RWPE1 (cell line): ENCODE results near the gene ROR1.

Experiments used
- CTCF ChIA-PET: fragments of 350-600 bp; sonication (Branson Sonifier 250); formaldehyde crosslinking; extraction: SDS; loops from one replicate; lab custom pipeline; 2021; lab: Yijun Ruan, JAX
- POLR2A ChIA-PET: fragments of 400-600 bp; formaldehyde crosslinking; extraction: SDS; loops from one replicate; lab custom pipeline; 2020; ENCODE audit warnings: antibody characterized with exemption; ENCODE audit not compliant: low non-redundant PET; lab: Yijun Ruan, JAX
- DNase-seq: peaks from one replicate; pipeline ENCODE4 v3.0.0; 2012; ENCODE audit warnings: low spot score
- H3K27ac ChIP-seq: fragments of 450-650 bp; 2 replicates; pipeline ENCODE4 v1.5.1; 2017
- CTCF ChIP-seq: fragments of 450-650 bp; conservative IDR thresholded peaks from 2 replicates; pipeline ENCODE4 v1.5.1; 2017; ENCODE audit warnings: low read depth, mild to moderate bottlenecking

The ROR1 gene

GRCh38 chr1:63878932-63879331 lies 105.1 kb downstream of the ROR1 start:
- no peak for TF ChIP-seq CTCF
- no peak overlapping the region for H3K27ac ChIP-seq
- ChIA-PET CTCF (no interaction called here), POLR2A (no interaction called here)
- no peak for DNase-seq

- POLR2A ChIA-PET, result no interaction called here
- CTCF ChIA-PET, result no interaction called here
- no peak for DNase-seq
- TF ChIP-seq CTCF, result no peak
- H3K27ac ChIP-seq, result no peak overlapping the region
Measured at GRCh38 chr1:63880958-63881576, 107.2 kb downstream of the ROR1 start.

GRCh38 chr1:63882048-63882704 lies 108.4 kb downstream of the ROR1 start:
- no peak for DNase-seq
- ChIA-PET CTCF (interaction anchor here (0.6 kb wide), 1 partner anchor 584 kb away, joined by 3 read pairs; no protein-coding TSS in a partner anchor), POLR2A (no interaction called here)
- H3K27ac ChIP-seq, result no peak overlapping the region
- TF ChIP-seq CTCF, result no peak

- ChIA-PET POLR2A (no interaction called here), CTCF (no interaction called here)
- no peak for TF ChIP-seq CTCF
- H3K27ac ChIP-seq, result no peak overlapping the region
- no peak for DNase-seq
Measured at GRCh38 chr1:63883494-63884235, 109.8 kb downstream of the ROR1 start.

GRCh38 chr1:63884486-63884885 lies 110.7 kb downstream of the ROR1 start:
- ChIA-PET POLR2A (no interaction called here), CTCF (no interaction called here)
- DNase-seq, result no peak
- TF ChIP-seq CTCF, result no peak
- H3K27ac ChIP-seq, result no peak overlapping the region

GRCh38 chr1:63885899-63886298 lies 112.1 kb downstream of the ROR1 start:
- no peak overlapping the region for H3K27ac ChIP-seq
- no peak for TF ChIP-seq CTCF
- ChIA-PET CTCF (no interaction called here), POLR2A (no interaction called here)
- no peak for DNase-seq
